ENCODE measurements around the gene ZNF519.

DNA sequence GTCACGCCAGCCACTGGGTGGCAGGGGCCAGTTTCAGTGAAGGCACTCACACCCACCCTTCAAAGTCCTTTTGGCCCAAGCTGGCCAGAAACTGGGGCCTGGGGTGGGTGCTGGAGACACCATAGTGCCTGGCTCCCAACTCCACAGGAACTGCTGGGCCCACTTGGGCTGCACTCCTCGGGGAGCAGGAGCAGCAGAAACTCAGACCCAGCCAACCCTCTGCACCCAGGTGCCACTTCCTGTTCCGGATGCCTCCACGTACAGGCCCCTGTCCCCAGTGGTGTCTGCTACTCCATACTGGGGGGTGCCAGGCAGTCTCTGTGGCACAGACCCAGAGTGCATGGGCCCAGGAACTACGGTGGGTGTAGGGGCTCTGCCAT lies 42.5 kb upstream of the ZNF519 start:
- TF ChIP-seq EP300 (IDR thresholded peaks at IDR 0.05; ENCODE audit: borderline replicate concordance) (no peak), ZBTB7A (IDR thresholded peaks at IDR 0.05; ENCODE audit: low read depth) (no peak), TCF12 (IDR thresholded peaks at IDR 0.05; ENCODE audit: low read depth) (no peak), YY1 (IDR thresholded peaks at IDR 0.05; ENCODE audit: low read depth) (no peak), REST (IDR thresholded peaks at IDR 0.05; ENCODE audit: low read depth) (no peak), NFIC (IDR thresholded peaks at IDR 0.05) (no peak)
- TF ChIP-seq, protein P1, sequence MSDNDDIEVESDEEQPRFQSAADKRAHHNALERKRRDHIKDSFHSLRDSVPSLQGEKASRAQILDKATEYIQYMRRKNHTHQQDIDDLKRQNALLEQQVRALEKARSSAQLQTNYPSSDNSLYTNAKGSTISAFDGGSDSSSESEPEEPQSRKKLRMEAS (IDR thresholded peaks at IDR 0.05), result no peak
